Effector memory CD4-positive, alpha-beta T cell (primary cell): ENCODE measurements around the gene LIMK1.

ENCODE experiments used
- DNase-seq, 3 donors: peaks; one replicate each; pipeline ENCODE4 v3.0.0-alpha.2; 2020
- H3K27ac ChIP-seq: 2 replicates; pipeline ENCODE4 v1.7.0; 2013; ENCODE audit warnings: mild to moderate bottlenecking, low read length, moderate library complexity; ENCODE audit not compliant: insufficient read depth, poor library complexity, severe bottlenecking
- H3K27me3 ChIP-seq: replicated peaks from 2 replicates; pipeline ENCODE4 v1.7.0; 2013; ENCODE audit warnings: mild to moderate bottlenecking, low read length; ENCODE audit not compliant: insufficient read depth, control insufficient read depth, poor library complexity, severe bottlenecking
- H3K36me3 ChIP-seq: 2 replicates; pipeline ENCODE4 v1.7.0; 2013; ENCODE audit warnings: mild to moderate bottlenecking, low read length, moderate library complexity; ENCODE audit not compliant: control insufficient read depth, insufficient read depth
- H3K4me1 ChIP-seq: 2 replicates; pipeline ENCODE4 v1.7.0; 2013; ENCODE audit warnings: low read length, mild to moderate bottlenecking; ENCODE audit not compliant: control insufficient read depth, insufficient read depth, poor library complexity, severe bottlenecking
- H3K4me3 ChIP-seq: 2 replicates; pipeline ENCODE4 v1.7.0; 2013; ENCODE audit warnings: low read length, low read depth, mild to moderate bottlenecking; ENCODE audit not compliant: insufficient read depth, poor library complexity, severe bottlenecking
- H3K9me3 ChIP-seq: 2 replicates; pipeline ENCODE4 v1.7.0; 2013; ENCODE audit warnings: mild to moderate bottlenecking, low read length, moderate library complexity; ENCODE audit not compliant: control insufficient read depth
- total RNA-seq, 3 donors: gene quantifications; one replicate each; lab custom pipeline; 2026; lab: John Stamatoyannopoulos, UW

LIMK1 gene
- 14.7 to 27.3 (median 21.2) reads per million in 3 donors for total RNA-seq

- H3K9me3 ChIP-seq = no peaks in the 10 kb centered on the region
- peak; percentile 74 to 75 (median 75) for DNase-seq
- no peaks in the 10 kb centered on the region for H3K27me3 ChIP-seq
- peak within 1 kb of the TSS; percentile 69 for H3K4me3 ChIP-seq
- H3K27ac ChIP-seq = peak within 1 kb of the TSS; percentile 42
- peaks cover 13% of the 10 kb centered on the region for H3K4me1 ChIP-seq
- no peaks in the 10 kb centered on the region for H3K36me3 ChIP-seq
Observed at GRCh38 chr7:74083117-74083876, at the start of gene LIMK1. Gene LIMK1, plus strand, starts transcription at chr7:74083804. Its CDS starts 187 bp downstream, at chr7:74083991.

DNA sequence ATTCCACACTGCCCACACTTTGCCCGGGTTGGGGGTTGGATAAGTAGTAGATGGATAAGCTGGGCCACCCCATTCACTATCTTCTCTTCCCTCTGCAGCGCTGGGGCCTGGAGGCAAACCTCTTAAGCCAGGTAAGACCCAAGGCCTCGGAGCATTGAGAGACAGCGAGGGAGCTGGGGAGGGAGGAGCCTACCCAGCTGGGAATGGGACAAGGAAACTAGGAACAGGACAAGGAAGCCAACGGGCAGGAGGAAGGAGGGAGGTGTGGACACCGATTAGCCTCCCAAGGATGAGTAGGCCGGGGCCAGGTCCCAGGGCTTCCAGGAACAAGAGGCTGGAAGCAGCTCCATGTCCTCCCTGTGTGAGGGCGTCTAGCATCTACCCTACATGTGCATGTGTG is 46.0 kb upstream of the LIMK1 start:
- H3K4me1 ChIP-seq = no peaks in the 10 kb centered on the region
- H3K36me3 ChIP-seq = no peaks in the 10 kb centered on the region
- H3K27me3 ChIP-seq = no peaks in the 10 kb centered on the region

DNA sequence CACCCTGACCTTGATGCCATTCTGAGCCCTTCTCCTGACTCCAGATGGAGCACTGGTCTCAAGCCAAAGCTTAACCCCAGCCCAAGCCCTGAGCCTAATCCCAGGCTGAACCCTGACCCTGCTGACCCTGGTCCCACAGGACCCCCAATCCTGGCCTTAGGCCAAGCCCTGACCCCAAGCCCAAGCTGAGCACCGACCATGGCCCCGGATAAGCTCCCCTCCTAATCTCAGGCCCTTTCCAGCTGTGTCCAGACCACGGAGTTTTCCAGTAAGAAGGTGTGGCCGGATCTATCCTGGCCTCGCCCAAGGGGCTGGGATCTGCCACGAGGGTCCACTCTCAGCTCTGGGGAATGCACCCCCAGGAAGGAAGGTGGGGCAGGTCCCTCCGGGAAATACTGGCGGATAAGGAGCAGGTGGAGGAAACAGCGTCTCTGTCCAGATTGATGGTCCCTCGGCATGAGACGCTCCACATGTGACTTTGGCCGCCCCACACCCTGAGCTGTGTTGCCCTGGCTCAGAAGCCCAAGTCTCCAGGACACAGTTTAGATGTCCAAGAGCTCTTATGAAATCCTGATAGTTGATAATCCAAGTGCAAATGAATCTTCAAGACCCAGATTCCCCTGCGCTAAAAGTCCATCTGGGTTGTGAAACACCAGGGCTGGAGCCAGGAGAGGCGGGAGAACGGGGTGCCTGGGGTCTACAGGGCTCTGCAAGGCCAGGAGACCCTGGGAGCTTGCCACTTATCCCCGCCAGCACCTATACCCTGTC is 45.2 kb upstream of the LIMK1 start:
- H3K27me3 ChIP-seq = no peaks in the 10 kb centered on the region
- no peak for DNase-seq
- H3K4me3 ChIP-seq = no peak overlapping the region
- H3K27ac ChIP-seq = no peak overlapping the region
- H3K9me3 ChIP-seq = no peaks in the 10 kb centered on the region
- no peaks in the 10 kb centered on the region for H3K4me1 ChIP-seq
- H3K36me3 ChIP-seq = no peaks in the 10 kb centered on the region

More for the DNA sequence above, 46.0 kb upstream of the LIMK1 start:
- Histone ChIP-seq H3K9me3 (no peaks in the 10 kb centered on the region), H3K4me3 (no peak overlapping the region), H3K27ac (no peak overlapping the region)
- no peak for DNase-seq

GRCh38 chr7:74039337-74039736 is 44.3 kb upstream of the LIMK1 start:
- Histone ChIP-seq H3K36me3 (no peaks in the 10 kb centered on the region), H3K27me3 (no peaks in the 10 kb centered on the region), H3K4me1 (no peaks in the 10 kb centered on the region), H3K9me3 (no peaks in the 10 kb centered on the region), H3K27ac (no peak overlapping the region), H3K4me3 (no peak overlapping the region)
- no peak for DNase-seq

DNA sequence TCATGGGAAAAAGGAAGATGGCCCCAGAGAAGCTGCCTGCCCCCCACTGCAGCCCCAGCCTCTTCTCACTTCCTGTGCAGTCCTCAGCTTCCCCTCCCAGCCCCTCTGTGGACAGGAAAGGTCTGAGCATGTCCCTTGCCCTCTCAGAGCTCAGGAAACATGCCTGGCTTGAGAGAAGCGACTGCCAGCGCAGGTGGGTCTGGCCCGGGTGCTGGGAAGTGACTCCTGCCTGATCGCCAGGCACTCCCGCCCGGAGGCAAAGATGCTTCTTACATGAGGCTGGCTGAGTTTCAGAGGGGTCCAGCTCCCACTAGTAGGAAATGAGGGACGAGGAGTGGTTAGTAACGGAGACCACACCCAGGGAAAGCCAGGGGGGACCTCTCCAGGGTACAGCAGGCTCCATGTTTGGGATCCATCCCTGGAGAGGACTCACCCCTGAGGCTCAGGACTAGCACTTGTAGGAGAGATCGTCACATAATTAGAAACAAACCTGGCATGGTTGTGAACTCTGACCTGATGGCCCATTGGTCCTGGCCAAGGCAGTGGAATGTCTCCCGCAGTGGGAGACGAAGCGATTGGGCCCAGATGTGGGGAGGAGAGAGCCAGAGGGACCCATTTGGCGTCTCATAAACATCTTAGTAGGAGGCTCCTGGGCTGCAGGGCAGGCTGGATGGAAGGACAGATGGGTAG is 43.4 kb upstream of the LIMK1 start:
- Histone ChIP-seq H3K27ac (no peak overlapping the region), H3K27me3 (no peaks in the 10 kb centered on the region), H3K4me3 (no peak overlapping the region), H3K36me3 (no peaks in the 10 kb centered on the region), H3K4me1 (no peaks in the 10 kb centered on the region), H3K9me3 (no peaks in the 10 kb centered on the region)
- no peak for DNase-seq

GRCh38 chr7:74040791-74041520 is 42.6 kb upstream of the LIMK1 start:
- Histone ChIP-seq H3K27me3 (no peaks in the 10 kb centered on the region), H3K4me1 (no peaks in the 10 kb centered on the region), H3K4me3 (no peak overlapping the region), H3K36me3 (no peaks in the 10 kb centered on the region), H3K27ac (no peak overlapping the region), H3K9me3 (no peaks in the 10 kb centered on the region)
- no peak for DNase-seq

GRCh38 chr7:74042746-74043522 is 40.7 kb upstream of the LIMK1 start:
- H3K27me3 ChIP-seq = no peaks in the 10 kb centered on the region
- DNase-seq = no peak
- H3K27ac ChIP-seq = no peak overlapping the region
- H3K9me3 ChIP-seq = no peaks in the 10 kb centered on the region
- no peak overlapping the region for H3K4me3 ChIP-seq
- H3K36me3 ChIP-seq = no peaks in the 10 kb centered on the region
- no peaks in the 10 kb centered on the region for H3K4me1 ChIP-seq

GRCh38 chr7:74043523-74043951 is 40.1 kb upstream of the LIMK1 start:
- Histone ChIP-seq H3K4me1 (no peaks in the 10 kb centered on the region), H3K9me3 (no peaks in the 10 kb centered on the region), H3K27ac (no peak overlapping the region), H3K4me3 (no peak overlapping the region), H3K36me3 (no peaks in the 10 kb centered on the region), H3K27me3 (no peaks in the 10 kb centered on the region)
- DNase-seq = no peak
